Jurkat, Clone E6-1 (cell line): ENCODE results near the gene RAPGEF3.

Experiments used
- DNase-seq: peaks from one replicate; pipeline ENCODE4 v3.0.0-alpha.2; 2011; ENCODE audit warnings: low read depth, low spot score
- H3K4me3 ChIP-seq: 2 replicates; pipeline ENCODE4 v1.5.1; 2011; ENCODE audit warnings: mild to moderate bottlenecking, low read length, control low read depth, moderate library complexity

RAPGEF3 gene

GRCh38 chr12:47763481-47764346 lies 5.0 kb upstream of the RAPGEF3 start:
- DNase-seq = no peak
- H3K4me3 ChIP-seq = no peak overlapping the region

GRCh38 chr12:47762850-47763465 lies 4.3 kb upstream of the RAPGEF3 start:
- no peak for DNase-seq
- no peak overlapping the region for H3K4me3 ChIP-seq

- no peak for DNase-seq
- peak overlapping the region; percentile 65 for H3K4me3 ChIP-seq
These were observed 171 bp downstream of the RAPGEF3 start for GRCh38 chr12:47758584-47758833.

GRCh38 chr12:47757840-47758583 lies 668 bp downstream of the RAPGEF3 start:
- DNase-seq = no peak
- no peak overlapping the region; the same call in 1 of the 2 replicates for H3K4me3 ChIP-seq

GRCh38 chr12:47757364-47757839 lies 1.3 kb downstream of the RAPGEF3 start:
- no peak for DNase-seq
- no peak overlapping the region for H3K4me3 ChIP-seq

- no peak overlapping the region for H3K4me3 ChIP-seq
- DNase-seq = no peak
These were observed 2.8 kb downstream of the RAPGEF3 start for GRCh38 chr12:47755655-47756562.

- H3K4me3 ChIP-seq = no peak overlapping the region
- DNase-seq = no peak
These were observed 3.8 kb downstream of the RAPGEF3 start for GRCh38 chr12:47754881-47755280.

- H3K4me3 ChIP-seq = no peak overlapping the region
- no peak for DNase-seq
These were observed 4.6 kb downstream of the RAPGEF3 start for GRCh38 chr12:47754126-47754525.

GRCh38 chr12:47753021-47754001 lies 5.4 kb downstream of the RAPGEF3 start:
- DNase-seq = no peak
- no peak overlapping the region for H3K4me3 ChIP-seq

- DNase-seq = no peak
- H3K4me3 ChIP-seq = no peak overlapping the region
These were observed 6.1 kb downstream of the RAPGEF3 start for GRCh38 chr12:47752552-47752951.

GRCh38 chr12:47752121-47752520 lies 6.6 kb downstream of the RAPGEF3 start:
- DNase-seq = no peak
- H3K4me3 ChIP-seq = no peak overlapping the region

GRCh38 chr12:47751561-47751960 lies 7.1 kb downstream of the RAPGEF3 start:
- DNase-seq = no peak
- no peak overlapping the region for H3K4me3 ChIP-seq

GRCh38 chr12:47750916-47751470 lies 7.7 kb downstream of the RAPGEF3 start:
- no peak for DNase-seq

GRCh38 chr12:47750229-47750798 lies 8.4 kb downstream of the RAPGEF3 start:
- no peak overlapping the region for H3K4me3 ChIP-seq
- no peak for DNase-seq

More at GRCh38 chr12:47750916-47751470, 7.7 kb downstream of the RAPGEF3 start:
- no peak overlapping the region for H3K4me3 ChIP-seq

GRCh38 chr12:47748899-47749298 lies 9.8 kb downstream of the RAPGEF3 start:
- H3K4me3 ChIP-seq = no peak overlapping the region
- DNase-seq = no peak

GRCh38 chr12:47748507-47748828 lies 10.2 kb downstream of the RAPGEF3 start:
- no peak for DNase-seq
- H3K4me3 ChIP-seq = no peak overlapping the region
